DOHH2 (cell line): ENCODE data around the gene ZNF592.
A peak's percentile ranks its signal among the peaks of the same experiment; 100 is the strongest.

Source experiments
- H3F3A ChIP-seq: fragments of 200-600 bp; sonication (generic), shearing (Covaris generic); 2 replicates; pipeline ENCODE4 v1.6.0; 2016; ENCODE audit warnings: antibody characterized with exemption, mild to moderate bottlenecking; ENCODE audit not compliant: control insufficient read depth, insufficient read depth
- H3K27ac ChIP-seq: fragments of 200-600 bp; sonication (generic); 2 replicates; pipeline ENCODE4 v1.5.1; 2014; ENCODE audit warnings: low read depth, mild to moderate bottlenecking, low read length, moderate library complexity
- H3K27me3 ChIP-seq: fragments of 200-600 bp; sonication (generic); 2 replicates; pipeline ENCODE4 v1.6.1; 2014; ENCODE audit warnings: mild to moderate bottlenecking, low read length, mixed read lengths; ENCODE audit not compliant: control insufficient read depth
- H3K36me3 ChIP-seq: fragments of 200-600 bp; sonication (generic); 2 replicates; pipeline ENCODE4 v1.6.1; 2014; ENCODE audit warnings: mild to moderate bottlenecking, low read length, moderate library complexity, mixed read lengths; ENCODE audit not compliant: control insufficient read depth
- H3K4me1 ChIP-seq: fragments of 200-600 bp; sonication (generic); 2 replicates; pipeline ENCODE4 v1.6.1; 2014; ENCODE audit warnings: mild to moderate bottlenecking, low read length, mixed read lengths; ENCODE audit not compliant: control insufficient read depth
- H3K4me2 ChIP-seq: fragments of 200-600 bp; sonication (generic); 2 replicates; pipeline ENCODE4 v1.6.0; 2014; ENCODE audit warnings: mild to moderate bottlenecking, low read length, moderate library complexity
- H3K4me3 ChIP-seq: fragments of 200-600 bp; sonication (generic); 2 replicates; pipeline ENCODE4 v1.5.1; 2014; ENCODE audit warnings: mild to moderate bottlenecking, low read length, mixed read lengths
- H3K79me2 ChIP-seq: fragments of 200-600 bp; sonication (generic); 2 replicates; pipeline ENCODE4 v1.6.1; 2014; ENCODE audit warnings: mild to moderate bottlenecking, low read length, mixed read lengths; ENCODE audit not compliant: control insufficient read depth
- H3K9me2 ChIP-seq: fragments of 200-600 bp; sonication (generic); replicated peaks from 2 replicates; pipeline ENCODE4 v1.6.1; 2014; ENCODE audit warnings: mild to moderate bottlenecking, low read length, mixed read lengths; ENCODE audit not compliant: control insufficient read depth
- H3K9me3 ChIP-seq: fragments of 200-600 bp; sonication (generic); 2 replicates; pipeline ENCODE4 v1.6.1; 2014; ENCODE audit warnings: antibody characterized with exemption, low read length, mixed read lengths; ENCODE audit not compliant: control insufficient read depth, insufficient read depth
- H4K20me1 ChIP-seq: fragments of 200-600 bp; sonication (generic); 2 replicates; pipeline ENCODE4 v1.6.0; 2014; ENCODE audit warnings: low read depth, mild to moderate bottlenecking, antibody characterized with exemption, low read length, moderate library complexity; ENCODE audit not compliant: control insufficient read depth, insufficient read depth
- EZH2phosphoT487 ChIP-seq: fragments of 200-600 bp; sonication (generic); IDR thresholded peaks from 2 replicates; pipeline ENCODE4 v1.6.1; 2017; ENCODE audit warnings: borderline replicate concordance, mild to moderate bottlenecking, antibody characterized with exemption, low read length, moderate library complexity, mixed read lengths
- TF ChIP-seq, protein P1 (sequence below): fragments of 200-600 bp; sonication (generic); IDR thresholded peaks from one replicate; pipeline ENCODE4 v1.5.1; 2014; ENCODE audit warnings: antibody characterized with exemption, mild to moderate bottlenecking, low read depth, low read length; ENCODE audit not compliant: poor library complexity, severe bottlenecking

Gene ZNF592

GRCh38 chr15:84823282-84823878, 75.0 kb downstream of the ZNF592 start:
- H3F3A ChIP-seq: no peaks in the 10 kb centered on the region
- no peak overlapping the region for H3K4me3 ChIP-seq
- H3K27ac ChIP-seq: no peak overlapping the region
- H3K79me2 ChIP-seq: no peaks in the 10 kb centered on the region
- no peaks in the 10 kb centered on the region for H3K4me1 ChIP-seq
- H3K4me2 ChIP-seq: no peak overlapping the region
- H3K9me2 ChIP-seq: no peaks in the 10 kb centered on the region
- TF ChIP-seq EZH2phosphoT487: no peak
- TF ChIP-seq, protein P1, sequence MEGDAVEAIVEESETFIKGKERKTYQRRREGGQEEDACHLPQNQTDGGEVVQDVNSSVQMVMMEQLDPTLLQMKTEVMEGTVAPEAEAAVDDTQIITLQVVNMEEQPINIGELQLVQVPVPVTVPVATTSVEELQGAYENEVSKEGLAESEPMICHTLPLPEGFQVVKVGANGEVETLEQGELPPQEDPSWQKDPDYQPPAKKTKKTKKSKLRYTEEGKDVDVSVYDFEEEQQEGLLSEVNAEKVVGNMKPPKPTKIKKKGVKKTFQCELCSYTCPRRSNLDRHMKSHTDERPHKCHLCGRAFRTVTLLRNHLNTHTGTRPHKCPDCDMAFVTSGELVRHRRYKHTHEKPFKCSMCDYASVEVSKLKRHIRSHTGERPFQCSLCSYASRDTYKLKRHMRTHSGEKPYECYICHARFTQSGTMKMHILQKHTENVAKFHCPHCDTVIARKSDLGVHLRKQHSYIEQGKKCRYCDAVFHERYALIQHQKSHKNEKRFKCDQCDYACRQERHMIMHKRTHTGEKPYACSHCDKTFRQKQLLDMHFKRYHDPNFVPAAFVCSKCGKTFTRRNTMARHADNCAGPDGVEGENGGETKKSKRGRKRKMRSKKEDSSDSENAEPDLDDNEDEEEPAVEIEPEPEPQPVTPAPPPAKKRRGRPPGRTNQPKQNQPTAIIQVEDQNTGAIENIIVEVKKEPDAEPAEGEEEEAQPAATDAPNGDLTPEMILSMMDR: no peak
- H4K20me1 ChIP-seq: no peaks in the 10 kb centered on the region
- no peaks in the 10 kb centered on the region for H3K36me3 ChIP-seq
- no peaks in the 10 kb centered on the region for H3K9me3 ChIP-seq
- H3K27me3 ChIP-seq: peaks cover 18% of the 10 kb centered on the region

GRCh38 chr15:84824260-84825007, 76.0 kb downstream of the ZNF592 start:
- Histone ChIP-seq H3K4me3 (no peak overlapping the region), H3K9me2 (no peaks in the 10 kb centered on the region), H3K9me3 (no peaks in the 10 kb centered on the region), H3K27me3 (peaks cover 23% of the 10 kb centered on the region), H3K27ac (no peak overlapping the region), H3K4me1 (no peaks in the 10 kb centered on the region), H3K4me2 (no peak overlapping the region), H4K20me1 (no peaks in the 10 kb centered on the region), H3F3A (no peaks in the 10 kb centered on the region), H3K36me3 (no peaks in the 10 kb centered on the region), H3K79me2 (no peaks in the 10 kb centered on the region)
- TF ChIP-seq EZH2phosphoT487: no peak
- TF ChIP-seq, protein P1: no peak

DNA sequence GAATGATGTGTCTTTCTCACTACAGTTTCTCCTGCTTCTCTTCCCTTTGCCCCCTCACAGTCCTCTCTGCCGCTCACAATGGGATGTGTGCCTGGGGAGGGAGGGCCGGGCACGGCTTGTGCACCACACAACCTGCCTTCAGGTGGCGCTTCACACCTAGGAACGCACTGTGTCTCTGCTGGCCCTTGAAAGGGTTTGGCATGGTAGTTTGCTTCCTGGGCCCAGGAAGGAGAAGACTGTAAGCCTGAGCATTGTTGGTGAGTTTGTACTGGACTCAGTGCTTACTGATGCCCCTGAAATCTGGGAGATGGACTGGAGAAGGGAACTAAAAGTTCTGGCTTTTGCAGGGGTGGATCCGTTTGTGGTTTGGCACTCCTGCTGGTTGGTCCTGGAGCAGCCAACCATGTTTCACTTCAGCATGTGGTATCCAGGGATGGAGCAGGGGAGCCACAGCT, 78.0 kb downstream of the ZNF592 start:
- H3K9me2 ChIP-seq: no peaks in the 10 kb centered on the region
- no peak overlapping the region for H3K4me2 ChIP-seq
- TF ChIP-seq EZH2phosphoT487: no peak
- TF ChIP-seq, protein P1: peak; percentile 77

More for the DNA sequence above, 78.0 kb downstream of the ZNF592 start:
- H3K27me3 ChIP-seq: peaks cover 39% of the 10 kb centered on the region
- no peak overlapping the region for H3K27ac ChIP-seq
- no peaks in the 10 kb centered on the region for H3F3A ChIP-seq
- H3K4me1 ChIP-seq: no peaks in the 10 kb centered on the region
- H4K20me1 ChIP-seq: no peaks in the 10 kb centered on the region
- no peaks in the 10 kb centered on the region for H3K9me3 ChIP-seq
- H3K36me3 ChIP-seq: no peaks in the 10 kb centered on the region
- no peaks in the 10 kb centered on the region for H3K79me2 ChIP-seq
- no peak overlapping the region for H3K4me3 ChIP-seq
